IMR-90 (cell line): ENCODE results near the gene GPR39. TPM values are rescaled to one million over a fixed set of nuclear protein-coding genes. Genes with fewer than 3 reads are reported as not detected.

Experiments used
- ATAC-seq: fragments of 200-7000 bp; cut with Tn5 transposase; 2 replicates; pipeline ENCODE4 v1.9.1; 2020; ENCODE audit warnings: low read depth, mild to moderate bottlenecking, moderate library complexity
- BruUV-seq: library from RNA; stranded (reverse); fragments of 400-500 nt; replicated peaks from 2 replicates; lab custom pipeline; 2021; lab: Mats Ljungman, UMichigan
- CTCF ChIA-PET: fragments of 300-600 bp; formaldehyde crosslinking; extraction: SDS; loops from one replicate; lab custom pipeline; 2021; ENCODE audit warnings: antibody characterized with exemption; lab: Yijun Ruan, JAX
- POLR2A ChIA-PET: fragments of 300-600 bp; sonication (Branson Sonifier 250); formaldehyde crosslinking; loops from one replicate; lab custom pipeline; 2022; ENCODE audit warnings: antibody characterized with exemption; ENCODE audit not compliant: unreplicated experiment; lab: Charles Lee
- DNase-seq: peaks from one replicate; pipeline ENCODE4 v3.0.0; 2013
- H2AFZ ChIP-seq: replicated peaks from 2 replicates; pipeline ENCODE3; 2013; ENCODE audit warnings: low read length, mild to moderate bottlenecking; ENCODE audit not compliant: poor library complexity
- H2AK5ac ChIP-seq: 2 replicates; pipeline ENCODE4 v1.6.1; 2013; ENCODE audit warnings: low read depth, low read length, inconsistent platforms
- H2AK9ac ChIP-seq: replicated peaks from 2 replicates; pipeline ENCODE3; 2013; ENCODE audit warnings: mild to moderate bottlenecking, low read depth, low read length, moderate library complexity; ENCODE audit not compliant: poor library complexity
- H2BK120ac ChIP-seq: 2 replicates; pipeline ENCODE4 v1.6.1; 2013; ENCODE audit warnings: low read depth, low read length, inconsistent platforms
- H2BK15ac ChIP-seq: 3 replicates; pipeline ENCODE4 v1.6.1; 2013; ENCODE audit warnings: low read depth, low read length, inconsistent platforms
- H2BK20ac ChIP-seq: 2 replicates; pipeline ENCODE4 v1.6.1; 2013; ENCODE audit warnings: low read depth, mild to moderate bottlenecking, inconsistent platforms, low read length, moderate library complexity
- H2BK5ac ChIP-seq: 2 replicates; pipeline ENCODE4 v1.6.1; 2013; ENCODE audit warnings: mild to moderate bottlenecking, low read depth, low read length, inconsistent platforms; ENCODE audit not compliant: poor library complexity, severe bottlenecking
- H3K14ac ChIP-seq: replicated peaks from 2 replicates; pipeline ENCODE4 v1.6.1; 2013; ENCODE audit warnings: low read depth, low read length, inconsistent platforms
- H3K18ac ChIP-seq: 2 replicates; pipeline ENCODE4 v1.6.1; 2013; ENCODE audit warnings: low read depth, low read length, control low read depth
- H3K23ac ChIP-seq: 2 replicates; pipeline ENCODE4 v1.6.1; 2013; ENCODE audit warnings: low read depth, low read length, inconsistent platforms
- H3K27ac ChIP-seq: 2 replicates; pipeline ENCODE4 v1.5.1; 2013; ENCODE audit warnings: mild to moderate bottlenecking, control low read depth, low read length; ENCODE audit not compliant: insufficient read depth
- H3K27me3 ChIP-seq: 2 replicates; pipeline ENCODE4 v1.6.1; 2013; ENCODE audit warnings: low read length; ENCODE audit not compliant: control insufficient read depth, insufficient read depth
- H3K36me3 ChIP-seq: 2 replicates; pipeline ENCODE4 v1.6.1; 2013; ENCODE audit warnings: low read length, mixed read lengths; ENCODE audit not compliant: control insufficient read depth, insufficient read depth
- H3K4ac ChIP-seq: 2 replicates; pipeline ENCODE4 v1.6.1; 2013; ENCODE audit warnings: low read depth, low read length, inconsistent platforms
- H3K4me1 ChIP-seq: 2 replicates; pipeline ENCODE4 v1.6.1; 2013; ENCODE audit warnings: low read length, mixed read lengths; ENCODE audit not compliant: control insufficient read depth, insufficient read depth
- H3K4me2 ChIP-seq: 2 replicates; pipeline ENCODE4 v1.6.1; 2013; ENCODE audit warnings: low read depth, mild to moderate bottlenecking, control low read depth, low read length, moderate library complexity
- H3K4me3 ChIP-seq: 2 replicates; pipeline ENCODE4 v1.5.1; 2013; ENCODE audit warnings: low read depth, mild to moderate bottlenecking, control low read depth, low read length, moderate library complexity; ENCODE audit not compliant: insufficient read depth
- H3K56ac ChIP-seq: 2 replicates; pipeline ENCODE4 v1.6.1; 2013; ENCODE audit warnings: low read length, inconsistent platforms; ENCODE audit not compliant: insufficient read depth; ENCODE audit errors: extremely low read depth
- H3K79me1 ChIP-seq, 2 experiments: 2 replicates each; pipeline ENCODE4 v1.6.1; 2013; ENCODE audit warnings: low read length in 2 of 2, inconsistent platforms in 1 of 2, low read depth in 1 of 2
- H3K9ac ChIP-seq: 2 replicates; pipeline ENCODE4 v1.6.1; 2013; ENCODE audit warnings: low read depth, low read length, control low read depth
- H3K9me1 ChIP-seq: 2 replicates; pipeline ENCODE4 v1.6.1; 2013; ENCODE audit warnings: low read length, inconsistent platforms; ENCODE audit not compliant: insufficient read depth
- H3K9me3 ChIP-seq: 2 replicates; pipeline ENCODE4 v1.6.1; 2013; ENCODE audit warnings: low read length; ENCODE audit not compliant: control insufficient read depth, insufficient read depth
- H4K20me1 ChIP-seq: 2 replicates; pipeline ENCODE4 v1.6.1; 2013; ENCODE audit warnings: low read length, inconsistent platforms; ENCODE audit not compliant: insufficient read depth
- H4K5ac ChIP-seq: 2 replicates; pipeline ENCODE4 v1.6.1; 2013; ENCODE audit warnings: mild to moderate bottlenecking, low read depth, low read length, control low read depth
- H4K8ac ChIP-seq, 2 experiments: 2 replicates each; pipeline ENCODE4 v1.6.1; 2013; ENCODE audit warnings: low read depth in 2 of 2, low read length in 2 of 2, control low read depth in 1 of 2, inconsistent platforms in 1 of 2
- H4K91ac ChIP-seq: 2 replicates; pipeline ENCODE4 v1.6.1; 2013; ENCODE audit warnings: low read depth, low read length, inconsistent platforms; ENCODE audit not compliant: insufficient read depth
- BHLHE40 ChIP-seq: fragments of 150-350 bp; IDR thresholded peaks from 2 replicates; pipeline ENCODE4 v1.6.1; 2016; ENCODE audit warnings: mild to moderate bottlenecking, low read depth, low read length
- CEBPB ChIP-seq: IDR thresholded peaks from 2 replicates; pipeline ENCODE4 v1.6.1; 2012; ENCODE audit warnings: low read depth, low read length, improper control_type of control experiment
- CHD1 ChIP-seq: IDR thresholded peaks from 2 replicates; pipeline ENCODE4 v1.6.1; 2012; ENCODE audit warnings: low read depth, low read length, improper control_type of control experiment
- CTCF ChIP-seq: conservative IDR thresholded peaks from 2 replicates; pipeline ENCODE4 v1.5.1; 2012; ENCODE audit warnings: mild to moderate bottlenecking, low read depth, low read length, improper control_type of control experiment
- ELK1 ChIP-seq: fragments of 150-350 bp; IDR thresholded peaks from 2 replicates; pipeline ENCODE4 v1.6.1; 2016; ENCODE audit warnings: low read depth, mild to moderate bottlenecking, low read length, moderate library complexity, borderline replicate concordance
- FOS ChIP-seq: fragments of 150-350 bp; IDR thresholded peaks from 2 replicates; pipeline ENCODE4 v1.6.1; 2016; ENCODE audit warnings: low read depth, low read length
- MAFK ChIP-seq: IDR thresholded peaks from 2 replicates; pipeline ENCODE4 v1.6.1; 2012; ENCODE audit warnings: low read depth, low read length, improper control_type of control experiment
- MAZ ChIP-seq: IDR thresholded peaks from 2 replicates; pipeline ENCODE4 v1.6.1; 2012; ENCODE audit warnings: low read depth, mild to moderate bottlenecking, low read length, improper control_type of control experiment, moderate library complexity, borderline replicate concordance
- MXI1 ChIP-seq: IDR thresholded peaks from 2 replicates; pipeline ENCODE4 v1.6.1; 2012; ENCODE audit warnings: low read depth, mild to moderate bottlenecking, low read length, moderate library complexity, borderline replicate concordance
- NFE2L2 ChIP-seq: fragments of 150-350 bp; IDR thresholded peaks from 2 replicates; pipeline ENCODE4 v1.6.1; 2016; ENCODE audit warnings: low read depth, mild to moderate bottlenecking, low read length
- POLR2A ChIP-seq: IDR thresholded peaks from 2 replicates; pipeline ENCODE4 v1.6.1; 2012; ENCODE audit warnings: mild to moderate bottlenecking, low read depth, low read length
- RAD21 ChIP-seq: IDR thresholded peaks from 2 replicates; pipeline ENCODE4 v1.6.1; 2012; ENCODE audit warnings: low read length, improper control_type of control experiment
- RCOR1 ChIP-seq: IDR thresholded peaks from 2 replicates; pipeline ENCODE4 v1.6.1; 2012; ENCODE audit warnings: mild to moderate bottlenecking, low read length, improper control_type of control experiment; ENCODE audit not compliant: insufficient replicate concordance
- RFX5 ChIP-seq: IDR thresholded peaks from 2 replicates; pipeline ENCODE4 v1.8.0; 2012; ENCODE audit warnings: low read depth, mild to moderate bottlenecking, low read length, moderate library complexity
- SMC3 ChIP-seq: fragments of 150-350 bp; IDR thresholded peaks from 2 replicates; pipeline ENCODE4 v1.6.1; 2016; ENCODE audit warnings: low read depth, mild to moderate bottlenecking, antibody characterized with exemption, low read length, moderate library complexity
- USF2 ChIP-seq: fragments of 150-350 bp; IDR thresholded peaks from 2 replicates; pipeline ENCODE4 v1.6.1; 2017; ENCODE audit warnings: mild to moderate bottlenecking, antibody characterized with exemption, low read length, low read depth
- WGBS, 2 experiments: methylation state at CpG; one replicate each; pipeline versions ENCODE4 v1.1.5 to v1.1.7; 2013; ENCODE audit warnings: missing lambda C conversion rate in 2 of 2; ENCODE audit not compliant: insufficient read length in 1 of 2; ENCODE audit errors: extremely low coverage in 2 of 2; 5-methylcytosine and 5-hydroxymethylcytosine counted together
- dilution Hi-C: fragments of 300-500 bp; cut with HindIII; formaldehyde crosslinking; loops from one replicate; pipeline ENCODE4 v1.14.3; 2018; ENCODE audit warnings: low sequenced_read_pairs; ENCODE audit not compliant: unreplicated experiment
- in situ Hi-C: fragments of 300-500 bp; cut with MboI; formaldehyde crosslinking; loops from 3 replicates; pipeline ENCODE4 v1.14.3; 2019; ENCODE audit warnings: low sequenced_read_pairs, inconsistent platforms, mixed read lengths
- intact Hi-C: fragments of 100-400 bp; cut with micrococcal nuclease; formaldehyde crosslinking; loops from 2 replicates; pipeline ENCODE4 v1.10.0; 2022
- polyA plus RNA-seq, 3 experiments: library from polyadenylated mRNA; depleted of rRNA; stranded (reverse); fragments of >200 nt; gene quantifications; 2 replicates each; pipeline ENCODE4 v1.2.3, GENCODE V29; 2012; ENCODE audit warnings: low replicate concordance in 1 of 3
- total RNA-seq: library from RNA; depleted of rRNA; stranded (reverse); fragments of >200 nt; gene quantifications from 2 replicates; pipeline ENCODE4 v1.2.3, GENCODE V29; 2012

GPR39 gene
- total and polyA plus RNA-seq, 2 of the 4 experiments (the other 2 are of a cell fraction), result 4.4 to 9.0 TPM

GRCh38 chr2:132604561-132604960, 188.0 kb downstream of the GPR39 start:
- H4K5ac ChIP-seq, result no peak overlapping the region
- intact Hi-C loops (no loop called here), dilution Hi-C loops (no loop called here), in situ Hi-C loops (no loop called here)
- no peak overlapping the region for H4K91ac ChIP-seq
- no peak overlapping the region for H2BK120ac ChIP-seq
- H3K23ac ChIP-seq, result no peak overlapping the region
- H4K8ac ChIP-seq, result no peak overlapping the region
- BruUV-seq, result no TSS peak
- WGBS, 2 experiments, result no CpG with 5 or more reads among the region's 1 CpG
- H3K9ac ChIP-seq, result no peak overlapping the region
- H3K4me1 ChIP-seq, result no peaks in the 10 kb centered on the region
- H2AK9ac ChIP-seq, result no peak overlapping the region
- H2AK5ac ChIP-seq, result no peak overlapping the region
- H3K18ac ChIP-seq, result no peak overlapping the region
- no peak overlapping the region for H3K56ac ChIP-seq
- DNase-seq (no peak), ATAC-seq (no peak)
- H3K4ac ChIP-seq, result no peak overlapping the region
- H2BK5ac ChIP-seq, result no peak overlapping the region
- H3K79me1 ChIP-seq, result no peaks in the 10 kb centered on the region
- TF ChIP-seq RAD21 (no peak), RFX5 (no peak), MAFK (no peak), CEBPB (no peak), MAZ (no peak), SMC3 (no peak), CTCF (no peak), CHD1 (no peak), ELK1 (no peak), POLR2A (no peak), MXI1 (no peak), RCOR1 (no peak), FOS (no peak), BHLHE40 (no peak), NFE2L2 (no peak), USF2 (no peak)
- no peak overlapping the region for H2BK15ac ChIP-seq
- H3K27ac ChIP-seq, result no peak overlapping the region
- ChIA-PET POLR2A (no interaction called here), CTCF (no interaction called here)
- no peak overlapping the region for H2AFZ ChIP-seq
- no peak overlapping the region for H3K4me2 ChIP-seq
- H2BK20ac ChIP-seq, result no peak overlapping the region
- H3K14ac ChIP-seq, result no peak overlapping the region
- no peaks in the 10 kb centered on the region; the same call in 1 of the 2 replicates for H3K9me1 ChIP-seq
- peaks cover 31% of the 10 kb centered on the region for H3K27me3 ChIP-seq
- H3K9me3 ChIP-seq, result no peaks in the 10 kb centered on the region
- H4K20me1 ChIP-seq, result no peaks in the 10 kb centered on the region
- no peaks in the 10 kb centered on the region for H3K36me3 ChIP-seq
- H3K4me3 ChIP-seq, result no peak overlapping the region
